Measurements from ENCODE around the gene PRRT2. TPM values are rescaled to one million over a fixed set of nuclear protein-coding genes. Genes with fewer than 3 reads are reported as not detected.

PRRT2 gene
- total RNA-seq, 1 donor from 2014 or later, result 0.52 TPM

GRCh38 chr16:29834079-29834478 lies 22.1 kb downstream of the PRRT2 start:
- H3K4me3 ChIP-seq (ENCODE audit: low read length in 3 of 3), result no peak overlapping the region
- H3K9ac ChIP-seq (ENCODE audit: low read depth in 1 of 3, low read length in 3 of 3), result no peak overlapping the region
- no peaks in the 10 kb centered on the region for H3K27me3 ChIP-seq (ENCODE audit: control insufficient read depth in 3 of 3, insufficient read depth in 3 of 3, low read length in 3 of 3)
- peaks cover 3 to 8% (median 8%) of the 10 kb centered on the region in 3 donors for H3K4me1 ChIP-seq (ENCODE audit: control insufficient read depth in 3 of 3, insufficient read depth in 3 of 3, low read length in 3 of 3)
- H3K9me3 ChIP-seq (ENCODE audit: control insufficient read depth in 3 of 3, low read length in 3 of 3), result no peaks in the 10 kb centered on the region
- H3K36me3 ChIP-seq (ENCODE audit: control insufficient read depth in 3 of 3, insufficient read depth in 3 of 3, low read length in 3 of 3), result peaks cover 29 to 46% (median 41%) of the 10 kb centered on the region in 3 donors
- no peak overlapping the region for H3K27ac ChIP-seq (ENCODE audit: low read depth, low read length)

DNA sequence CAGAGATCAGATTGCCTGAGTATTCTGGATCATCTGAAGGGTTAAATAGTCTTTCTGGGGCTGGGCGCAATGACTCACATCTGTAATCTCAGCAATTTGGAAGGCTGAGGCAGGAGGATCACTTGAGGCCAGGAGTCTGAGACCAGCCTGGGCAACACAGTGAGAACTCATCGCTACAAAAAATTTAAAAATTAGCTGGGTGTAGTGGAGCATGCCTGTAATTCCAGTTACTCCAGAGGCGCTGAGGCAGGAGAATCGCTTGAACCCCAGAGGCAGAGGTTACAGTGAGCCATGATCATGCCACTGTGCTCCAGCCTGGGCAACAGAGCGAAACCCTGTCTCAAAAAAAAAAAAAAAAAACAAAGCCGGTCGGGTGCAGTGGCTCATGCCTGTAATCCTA lies 23.9 kb downstream of the PRRT2 start:
- Histone ChIP-seq H3K4me3 (ENCODE audit: low read length in 3 of 3) (no peak overlapping the region), H3K36me3 (ENCODE audit: control insufficient read depth in 3 of 3, insufficient read depth in 3 of 3, low read length in 3 of 3) (peaks cover 38 to 53% (median 46%) of the 10 kb centered on the region in 3 donors), H3K27me3 (ENCODE audit: control insufficient read depth in 3 of 3, insufficient read depth in 3 of 3, low read length in 3 of 3) (no peaks in the 10 kb centered on the region), H3K4me1 (ENCODE audit: control insufficient read depth in 3 of 3, insufficient read depth in 3 of 3, low read length in 3 of 3) (peaks cover 0 to 6% (median 6%) of the 10 kb centered on the region in 3 donors), H3K27ac (ENCODE audit: low read depth, low read length) (no peak overlapping the region), H3K9me3 (ENCODE audit: control insufficient read depth in 3 of 3, low read length in 3 of 3) (no peaks in the 10 kb centered on the region), H3K9ac (ENCODE audit: low read depth in 1 of 3, low read length in 3 of 3) (no peak overlapping the region)

- H3K4me3 ChIP-seq (ENCODE audit: low read length in 3 of 3), result no peak overlapping the region
- no peak overlapping the region for H3K9ac ChIP-seq (ENCODE audit: low read depth in 1 of 3, low read length in 3 of 3)
- peaks cover 0 to 1% (median 1%) of the 10 kb centered on the region in 3 donors for H3K4me1 ChIP-seq (ENCODE audit: control insufficient read depth in 3 of 3, insufficient read depth in 3 of 3, low read length in 3 of 3)
- no peaks in the 10 kb centered on the region for H3K27me3 ChIP-seq (ENCODE audit: control insufficient read depth in 3 of 3, insufficient read depth in 3 of 3, low read length in 3 of 3)
- H3K36me3 ChIP-seq (ENCODE audit: control insufficient read depth in 3 of 3, insufficient read depth in 3 of 3, low read length in 3 of 3), result peaks cover 44 to 59% (median 49%) of the 10 kb centered on the region in 3 donors
- no peaks in the 10 kb centered on the region for H3K9me3 ChIP-seq (ENCODE audit: control insufficient read depth in 3 of 3, low read length in 3 of 3)
- H3K27ac ChIP-seq (ENCODE audit: low read depth, low read length), result no peak overlapping the region
These were observed 24.6 kb downstream of the PRRT2 start for GRCh38 chr16:29836623-29837022.

- H3K9me3 ChIP-seq (ENCODE audit: control insufficient read depth in 3 of 3, low read length in 3 of 3), result no peaks in the 10 kb centered on the region
- H3K36me3 ChIP-seq (ENCODE audit: control insufficient read depth in 3 of 3, insufficient read depth in 3 of 3, low read length in 3 of 3), result peaks cover 53 to 67% (median 56%) of the 10 kb centered on the region in 3 donors
- no peaks in the 10 kb centered on the region for H3K4me1 ChIP-seq (ENCODE audit: control insufficient read depth in 3 of 3, insufficient read depth in 3 of 3, low read length in 3 of 3)
- no peaks in the 10 kb centered on the region for H3K27me3 ChIP-seq (ENCODE audit: control insufficient read depth in 3 of 3, insufficient read depth in 3 of 3, low read length in 3 of 3)
- H3K4me3 ChIP-seq (ENCODE audit: low read length in 3 of 3), result no peak overlapping the region
- H3K27ac ChIP-seq (ENCODE audit: low read depth, low read length), result no peak overlapping the region
- H3K9ac ChIP-seq (ENCODE audit: low read depth in 1 of 3, low read length in 3 of 3), result no peak overlapping the region
These were observed 25.8 kb downstream of the PRRT2 start for GRCh38 chr16:29837841-29838240.

GRCh38 chr16:29839822-29840221 lies 27.8 kb downstream of the PRRT2 start:
- H3K4me3 ChIP-seq (ENCODE audit: low read length in 3 of 3), result no peak overlapping the region
- H3K9ac ChIP-seq (ENCODE audit: low read depth in 1 of 3, low read length in 3 of 3), result no peak overlapping the region
- H3K4me1 ChIP-seq (ENCODE audit: control insufficient read depth in 3 of 3, insufficient read depth in 3 of 3, low read length in 3 of 3), result no peaks in the 10 kb centered on the region
- H3K27ac ChIP-seq (ENCODE audit: low read depth, low read length), result no peak overlapping the region
- H3K27me3 ChIP-seq (ENCODE audit: control insufficient read depth in 3 of 3, insufficient read depth in 3 of 3, low read length in 3 of 3), result no peaks in the 10 kb centered on the region
- no peaks in the 10 kb centered on the region for H3K9me3 ChIP-seq (ENCODE audit: control insufficient read depth in 3 of 3, low read length in 3 of 3)
- peaks cover 49 to 66% (median 55%) of the 10 kb centered on the region in 3 donors for H3K36me3 ChIP-seq (ENCODE audit: control insufficient read depth in 3 of 3, insufficient read depth in 3 of 3, low read length in 3 of 3)

DNA sequence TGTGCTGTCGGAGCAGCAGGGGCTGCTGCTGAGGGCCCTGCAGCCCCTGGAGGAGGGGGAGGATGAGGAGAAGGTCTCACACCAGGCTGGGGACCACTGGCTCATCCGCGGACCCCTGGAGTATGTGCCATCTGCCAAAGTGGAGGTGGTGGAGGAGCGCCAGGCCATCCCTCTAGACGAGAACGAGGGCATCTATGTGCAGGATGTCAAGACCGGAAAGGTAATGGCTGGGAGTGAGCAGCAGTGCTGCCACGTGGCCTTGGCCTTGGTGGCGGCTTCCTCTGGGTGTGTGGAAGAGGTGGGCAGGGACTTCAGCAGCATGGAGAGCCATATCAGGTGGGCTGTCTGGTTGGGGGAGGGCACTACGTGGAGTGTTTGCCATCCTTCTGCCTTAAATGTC lies 28.2 kb downstream of the PRRT2 start:
- no peak overlapping the region for H3K9ac ChIP-seq (ENCODE audit: low read depth in 1 of 3, low read length in 3 of 3)
- peaks cover 47 to 65% (median 55%) of the 10 kb centered on the region in 3 donors for H3K36me3 ChIP-seq (ENCODE audit: control insufficient read depth in 3 of 3, insufficient read depth in 3 of 3, low read length in 3 of 3)
- no peaks in the 10 kb centered on the region for H3K27me3 ChIP-seq (ENCODE audit: control insufficient read depth in 3 of 3, insufficient read depth in 3 of 3, low read length in 3 of 3)
- H3K9me3 ChIP-seq (ENCODE audit: control insufficient read depth in 3 of 3, low read length in 3 of 3), result no peaks in the 10 kb centered on the region
- H3K4me3 ChIP-seq (ENCODE audit: low read length in 3 of 3), result no peak overlapping the region
- H3K27ac ChIP-seq (ENCODE audit: low read depth, low read length), result no peak overlapping the region
- H3K4me1 ChIP-seq (ENCODE audit: control insufficient read depth in 3 of 3, insufficient read depth in 3 of 3, low read length in 3 of 3), result no peaks in the 10 kb centered on the region

DNA sequence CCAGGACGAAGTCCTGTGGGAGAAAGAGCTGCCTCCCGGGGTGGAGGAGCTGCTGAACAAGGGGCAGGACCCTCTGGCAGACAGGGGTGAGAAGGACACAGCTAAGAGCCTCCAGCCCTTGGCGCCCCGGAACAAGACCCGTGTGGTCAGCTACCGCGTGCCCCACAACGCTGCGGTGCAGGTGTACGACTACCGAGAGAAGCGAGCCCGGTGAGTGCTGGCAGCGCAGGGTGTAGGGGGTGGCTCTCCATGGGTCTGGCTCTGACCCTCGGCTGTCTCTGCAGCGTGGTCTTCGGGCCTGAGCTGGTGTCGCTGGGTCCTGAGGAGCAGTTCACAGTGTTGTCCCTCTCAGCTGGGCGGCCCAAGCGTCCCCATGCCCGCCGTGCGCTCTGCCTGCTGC lies 29.6 kb downstream of the PRRT2 start:
- no peak overlapping the region for H3K27ac ChIP-seq (ENCODE audit: low read depth, low read length)
- H3K4me3 ChIP-seq (ENCODE audit: low read length in 3 of 3), result no peak overlapping the region
- H3K36me3 ChIP-seq (ENCODE audit: control insufficient read depth in 3 of 3, insufficient read depth in 3 of 3, low read length in 3 of 3), result peaks cover 48 to 67% (median 67%) of the 10 kb centered on the region in 3 donors
- H3K9ac ChIP-seq (ENCODE audit: low read depth in 1 of 3, low read length in 3 of 3), result no peak overlapping the region
- no peaks in the 10 kb centered on the region for H3K27me3 ChIP-seq (ENCODE audit: control insufficient read depth in 3 of 3, insufficient read depth in 3 of 3, low read length in 3 of 3)
- no peaks in the 10 kb centered on the region for H3K4me1 ChIP-seq (ENCODE audit: control insufficient read depth in 3 of 3, insufficient read depth in 3 of 3, low read length in 3 of 3)
- no peaks in the 10 kb centered on the region for H3K9me3 ChIP-seq (ENCODE audit: control insufficient read depth in 3 of 3, low read length in 3 of 3)

DNA sequence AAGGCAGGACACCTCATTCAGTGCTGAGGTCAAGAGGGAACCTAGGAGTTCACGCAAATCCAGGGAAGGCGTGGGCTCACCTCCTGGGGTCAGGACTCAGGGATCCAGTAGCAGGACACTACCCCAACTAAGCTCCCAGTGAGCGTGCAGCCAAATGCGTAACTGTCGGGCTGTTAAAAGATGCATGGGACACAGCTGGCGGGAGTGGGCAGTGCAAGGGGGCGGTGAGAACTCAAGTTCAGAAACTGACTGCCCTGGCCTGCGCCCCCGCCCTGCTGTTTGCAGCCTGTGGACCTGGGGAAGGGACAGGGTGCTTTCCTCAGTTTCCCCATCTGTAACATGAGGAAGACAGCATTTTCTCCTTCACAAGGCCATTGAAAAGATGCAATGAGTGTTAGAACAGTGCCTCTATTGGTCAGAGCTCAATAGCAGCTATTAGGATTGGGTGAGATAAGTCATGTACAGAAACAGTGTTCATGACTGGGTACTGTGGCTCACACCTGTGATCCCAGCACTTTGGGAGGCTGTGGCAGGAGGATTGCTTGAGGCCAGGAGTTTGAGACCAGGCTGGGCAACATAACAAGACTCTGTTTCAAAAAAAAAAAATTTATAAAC lies 30.8 kb downstream of the PRRT2 start:
- Histone ChIP-seq H3K27ac (ENCODE audit: low read depth, low read length) (no peak overlapping the region), H3K36me3 (ENCODE audit: control insufficient read depth in 3 of 3, insufficient read depth in 3 of 3, low read length in 3 of 3) (peaks cover 48 to 67% (median 64%) of the 10 kb centered on the region in 3 donors), H3K9ac (ENCODE audit: low read depth in 1 of 3, low read length in 3 of 3) (no peak overlapping the region), H3K27me3 (ENCODE audit: control insufficient read depth in 3 of 3, insufficient read depth in 3 of 3, low read length in 3 of 3) (no peaks in the 10 kb centered on the region), H3K4me3 (ENCODE audit: low read length in 3 of 3) (no peak overlapping the region), H3K4me1 (ENCODE audit: control insufficient read depth in 3 of 3, insufficient read depth in 3 of 3, low read length in 3 of 3) (no peaks in the 10 kb centered on the region), H3K9me3 (ENCODE audit: control insufficient read depth in 3 of 3, low read length in 3 of 3) (no peaks in the 10 kb centered on the region)

- Histone ChIP-seq H3K27ac (ENCODE audit: low read depth, low read length) (no peak overlapping the region), H3K4me1 (ENCODE audit: control insufficient read depth in 3 of 3, insufficient read depth in 3 of 3, low read length in 3 of 3) (no peaks in the 10 kb centered on the region), H3K9me3 (ENCODE audit: control insufficient read depth in 3 of 3, low read length in 3 of 3) (no peaks in the 10 kb centered on the region), H3K9ac (ENCODE audit: low read depth in 1 of 3, low read length in 3 of 3) (no peak overlapping the region), H3K4me3 (ENCODE audit: low read length in 3 of 3) (no peak overlapping the region), H3K36me3 (ENCODE audit: control insufficient read depth in 3 of 3, insufficient read depth in 3 of 3, low read length in 3 of 3) (peaks cover 46 to 62% (median 61%) of the 10 kb centered on the region in 3 donors), H3K27me3 (ENCODE audit: control insufficient read depth in 3 of 3, insufficient read depth in 3 of 3, low read length in 3 of 3) (no peaks in the 10 kb centered on the region)
These were observed 31.9 kb downstream of the PRRT2 start for GRCh38 chr16:29843931-29844330.

- H3K4me1 ChIP-seq (ENCODE audit: control insufficient read depth in 3 of 3, insufficient read depth in 3 of 3, low read length in 3 of 3), result no peaks in the 10 kb centered on the region
- H3K27ac ChIP-seq (ENCODE audit: low read depth, low read length), result no peak overlapping the region
- no peak overlapping the region for H3K9ac ChIP-seq (ENCODE audit: low read depth in 1 of 3, low read length in 3 of 3)
- no peak overlapping the region for H3K4me3 ChIP-seq (ENCODE audit: low read length in 3 of 3)
- H3K27me3 ChIP-seq (ENCODE audit: control insufficient read depth in 3 of 3, insufficient read depth in 3 of 3, low read length in 3 of 3), result no peaks in the 10 kb centered on the region
- peaks cover 44 to 62% (median 58%) of the 10 kb centered on the region in 3 donors for H3K36me3 ChIP-seq (ENCODE audit: control insufficient read depth in 3 of 3, insufficient read depth in 3 of 3, low read length in 3 of 3)
- no peaks in the 10 kb centered on the region for H3K9me3 ChIP-seq (ENCODE audit: control insufficient read depth in 3 of 3, low read length in 3 of 3)
These were observed 32.8 kb downstream of the PRRT2 start for GRCh38 chr16:29844575-29845331.
